ENCODE measurements around the gene ANO8. TPM values are rescaled to one million over a fixed set of nuclear protein-coding genes. Genes with fewer than 3 reads are reported as not detected.

ANO8 gene
- total RNA-seq, 2 donors from 2014 or later = 11.1 to 13.7 TPM

Other genes with a start within 250 kb of the ANO8 start
- 10 to 100 TPM; 27.2 to 32.8 TPM for gene USE1, start 119.5 kb downstream of the ANO8 start, total RNA-seq
- gene OCEL1, start 108.6 kb downstream of the ANO8 start, total RNA-seq = 10 to 100 TPM; 19.3 to 19.4 TPM
- gene NR2F6, start 88.9 kb downstream of the ANO8 start, total RNA-seq = 1 to 10 TPM; 4.7 to 6.4 TPM
- gene USHBP1, start 70.1 kb downstream of the ANO8 start, total RNA-seq = under 1 TPM; 0.19 to 0.46 TPM
- gene BABAM1, start 67.4 kb downstream of the ANO8 start, total RNA-seq = 10 to 100 TPM; 86.6 to 96.1 TPM
- 1 to 10 TPM; 5.8 to 8.9 TPM for gene ANKLE1, start 53.0 kb downstream of the ANO8 start, total RNA-seq
- gene ABHD8, start 31.4 kb downstream of the ANO8 start, total RNA-seq = 10 to 100 TPM; 16.1 to 16.6 TPM
- gene MRPL34, start 29.0 kb downstream of the ANO8 start, total RNA-seq = 10 to 100 TPM; 75.0 to 75.8 TPM
- gene DDA1, start 25.3 kb downstream of the ANO8 start, total RNA-seq = 10 to 100 TPM; 29.6 to 40.2 TPM
- gene GTPBP3, start 2.7 kb upstream of the ANO8 start, total RNA-seq = 10 to 100 TPM; 26.0 to 39.1 TPM
- gene PLVAP, start 42.5 kb upstream of the ANO8 start, total RNA-seq = not detected
- 1 to 10 TPM; 2.2 to 2.8 TPM for gene CCDC194, start 59.3 kb upstream of the ANO8 start, total RNA-seq
- 10 to 100 TPM; 40.9 to 75.0 TPM for gene BST2, start 70.8 kb upstream of the ANO8 start, total RNA-seq
- 10 to 100 TPM; 32.4 to 38.4 TPM for gene MVB12A, start 85.2 kb upstream of the ANO8 start, total RNA-seq
- not detected for gene TMEM221, start 113.8 kb upstream of the ANO8 start, total RNA-seq
- not detected for gene NXNL1, start 126.1 kb upstream of the ANO8 start, total RNA-seq
- gene SLC27A1, start 135.7 kb upstream of the ANO8 start, total RNA-seq = 1 to 10 TPM; 3.5 to 4.4 TPM
- gene PGLS, start 176.8 kb upstream of the ANO8 start, total RNA-seq = 10 to 100 TPM; 56.5 to 63.6 TPM
- gene COLGALT1, start 220.8 kb upstream of the ANO8 start, total RNA-seq = 10 to 100 TPM; 38.3 to 46.3 TPM